Endothelial cell of umbilical vein (primary cell): ENCODE measurements around the gene RNF222. TPM values are rescaled to one million over a fixed set of nuclear protein-coding genes. Genes with fewer than 3 reads are reported as not detected.

Experiments
- BruUV-seq: library from RNA; stranded (reverse); fragments of 400-500 nt; replicated peaks from 2 replicates; lab custom pipeline; 2021; lab: Mats Ljungman, UMichigan
- CTCF ChIA-PET: fragments of 300-600, 350-600 bp; sonication (Branson Sonifier 250); formaldehyde crosslinking; loops from one replicate; lab custom pipeline; 2021; ENCODE audit warnings: antibody characterized with exemption, inconsistent platforms; lab: Charles Lee
- POLR2A ChIA-PET: fragments of 300-600, 350-600 bp; sonication (Branson Sonifier 250); formaldehyde crosslinking; loops from one replicate; lab custom pipeline; 2021; ENCODE audit warnings: antibody characterized with exemption, inconsistent platforms; lab: Charles Lee
- DNase-seq: peaks from one replicate; pipeline ENCODE4 v3.0.0-alpha.2; 2011; ENCODE audit warnings: low read depth, low spot score
- FAIRE-seq: peaks from 2 replicates; lab custom pipeline; 2011; peaks lifted over from hg19 to GRCh38; lab: Jason Lieb, UNC
- H2AFZ ChIP-seq: 2 replicates; pipeline ENCODE4 v1.6.0; 2012; ENCODE audit warnings: low read depth, low read length, control low read depth, inconsistent platforms
- H3K27ac ChIP-seq: 2 replicates; pipeline ENCODE4 v1.5.1; 2011; ENCODE audit warnings: low read depth, mild to moderate bottlenecking, control low read depth, low read length, moderate library complexity; ENCODE audit not compliant: insufficient read depth
- H3K27me3 ChIP-seq, 2 experiments: 2 replicates each; pipeline versions ENCODE4 v1.6.0 to v1.6.1; 2011; ENCODE audit warnings: low read length in 2 of 2, mixed read lengths in 1 of 2; ENCODE audit not compliant: control insufficient read depth in 2 of 2, insufficient read depth in 2 of 2
- H3K36me3 ChIP-seq, 2 experiments: 2 replicates in 1 of 2; 3 replicates in 1 of 2; pipeline ENCODE4 v1.5.1; 2011; ENCODE audit warnings: low read length in 2 of 2, mild to moderate bottlenecking in 1 of 2, moderate library complexity in 1 of 2; ENCODE audit not compliant: control insufficient read depth in 2 of 2, insufficient read depth in 2 of 2; ENCODE audit errors: extremely low read depth in 1 of 2
- H3K4me1 ChIP-seq: 3 replicates; pipeline ENCODE4 v1.5.1; 2011; ENCODE audit warnings: mild to moderate bottlenecking, low read length; ENCODE audit not compliant: control insufficient read depth, insufficient read depth; ENCODE audit errors: extremely low read depth
- H3K4me2 ChIP-seq: 2 replicates; pipeline ENCODE4 v1.6.1; 2011; ENCODE audit warnings: low read length, control low read depth, mixed read lengths; ENCODE audit not compliant: insufficient read depth
- H3K4me3 ChIP-seq, 3 experiments: fragments of 200-600 bp in 1 of 3; sonication (generic), shearing (Covaris generic) in 1 of 3; replicated peaks in 1 of 3; 2 replicates each; pipeline ENCODE4 v1.5.1; 2011 to 2016; ENCODE audit warnings: control low read depth in 3 of 3, low read length in 3 of 3, mild to moderate bottlenecking in 2 of 3, inconsistent platforms in 1 of 3, low read depth in 1 of 3, moderate library complexity in 1 of 3; ENCODE audit not compliant: insufficient read depth in 1 of 3
- H3K79me2 ChIP-seq: 2 replicates; pipeline ENCODE4 v1.6.0; 2012; ENCODE audit warnings: low read length, inconsistent platforms; ENCODE audit not compliant: control insufficient read depth, insufficient read depth
- H3K9ac ChIP-seq: replicated peaks from 2 replicates; pipeline ENCODE3; 2011; ENCODE audit warnings: low read length, control low read depth; ENCODE audit not compliant: insufficient read depth; ENCODE audit errors: extremely low read depth
- H3K9me1 ChIP-seq: replicated peaks from 3 replicates; pipeline ENCODE4 v1.6.0; 2011; ENCODE audit warnings: mild to moderate bottlenecking, low read length; ENCODE audit not compliant: control insufficient read depth, insufficient read depth; ENCODE audit errors: extremely low read depth
- H3K9me3 ChIP-seq: replicated peaks from 2 replicates; pipeline ENCODE4 v1.5.1; 2012; ENCODE audit warnings: low read length, inconsistent platforms; ENCODE audit not compliant: control insufficient read depth, insufficient read depth
- H4K20me1 ChIP-seq: replicated peaks from 2 replicates; pipeline ENCODE3; 2011; ENCODE audit warnings: mild to moderate bottlenecking, low read length; ENCODE audit not compliant: control insufficient read depth, insufficient read depth; ENCODE audit errors: extremely low read depth
- EZH2 ChIP-seq: IDR thresholded peaks from 2 replicates; pipeline ENCODE4 v1.6.1; 2012; ENCODE audit warnings: borderline replicate concordance, low read depth, mild to moderate bottlenecking, moderate library complexity, low read length, inconsistent platforms; ENCODE audit not compliant: severe bottlenecking
- FOS ChIP-seq: IDR thresholded peaks from 2 replicates; pipeline ENCODE4 v1.6.1; 2011; ENCODE audit warnings: mild to moderate bottlenecking, low read length, moderate library complexity, borderline replicate concordance; ENCODE audit not compliant: insufficient read depth
- GATA2 ChIP-seq: IDR thresholded peaks from 2 replicates; pipeline ENCODE4 v1.7.0; 2011; ENCODE audit warnings: low read depth, mild to moderate bottlenecking, moderate library complexity, mixed read lengths, low read length; ENCODE audit not compliant: insufficient read length, insufficient read depth
- JUN ChIP-seq: IDR thresholded peaks from 2 replicates; pipeline ENCODE4 v1.6.1; 2011; ENCODE audit warnings: borderline replicate concordance, low read depth; ENCODE audit not compliant: insufficient read length, insufficient read depth
- MAX ChIP-seq: IDR thresholded peaks from 2 replicates; pipeline ENCODE4 v1.6.1; 2011; ENCODE audit not compliant: insufficient read depth, insufficient read length
- MYC ChIP-seq: IDR thresholded peaks from one replicate; pipeline ENCODE4 v1.6.1; 2011; ENCODE audit warnings: mild to moderate bottlenecking, low read depth, low read length
- POLR2A ChIP-seq: IDR thresholded peaks from 2 replicates; pipeline ENCODE4 v1.6.1; 2012; ENCODE audit warnings: low read depth, mild to moderate bottlenecking, control low read depth, low read length
- POLR2AphosphoS5 ChIP-seq: IDR thresholded peaks from 2 replicates; pipeline ENCODE4 v1.6.1; 2012; ENCODE audit warnings: low read depth, mild to moderate bottlenecking, control low read depth, low read length, moderate library complexity; ENCODE audit not compliant: insufficient read depth
- dilution Hi-C: fragments of 300-500 bp; cut with MboI; formaldehyde crosslinking; loops from one replicate; pipeline ENCODE4 v1.15.0; 2019; ENCODE audit warnings: low sequenced_read_pairs; ENCODE audit not compliant: extremely low pct_ligation_motif_present
- intact Hi-C: fragments of 100-400 bp; cut with micrococcal nuclease; formaldehyde crosslinking; loops from one replicate; pipeline ENCODE4 v1.10.0; 2022
- polyA plus RNA-seq, 4 experiments: library from polyadenylated mRNA; depleted of rRNA in 3 of 4; stranded (reverse) in 3 of 4; unstranded in 1 of 4; fragments of >200 nt; gene quantifications; 2 replicates each; pipeline versions ENCODE4 v1.2.1 to v1.2.3, GENCODE V29; 2011 to 2012; ENCODE audit warnings: missing spikeins in 1 of 4
- total RNA-seq: library from RNA; stranded (reverse); gene quantifications from 2 replicates; pipeline ENCODE4 v1.2.3, GENCODE V29; 2021

RNF222 gene
- total and polyA plus RNA-seq, 2 donors (not counting 3 experiments of a cell fraction or from before 2014, with no cell fraction given) = not detected

- Histone ChIP-seq H3K27ac (no peak overlapping the region), H3K4me2 (no peak overlapping the region)
Observed at GRCh38 chr17:8420041-8420934, 22.7 kb upstream of the RNF222 start.

GRCh38 chr17:8419305-8419704 lies 21.7 kb upstream of the RNF222 start:
- intact Hi-C loops (no loop called here), dilution Hi-C loops (no loop called here)

More at GRCh38 chr17:8420041-8420934, 22.7 kb upstream of the RNF222 start:
- Histone ChIP-seq H3K9me1 (no peaks in the 10 kb centered on the region), H3K36me3 (no peaks in the 10 kb centered on the region), H3K79me2 (no peaks in the 10 kb centered on the region), H3K4me1 (peaks cover 12% of the 10 kb centered on the region), H2AFZ (no peak overlapping the region), H3K27me3 (peaks cover 2 to 6% of the 10 kb centered on the region in 2 experiments), H3K9ac (no peak overlapping the region), H3K4me3 (no peak overlapping the region), H3K9me3 (no peaks in the 10 kb centered on the region), H4K20me1 (no peaks in the 10 kb centered on the region)
- FAIRE-seq (peak; percentile 59), DNase-seq (peak; percentile 98)
- POLR2A ChIA-PET = interaction anchor here (0.8 kb wide), 1 partner anchor 60 kb away, joined by 3 read pairs; no protein-coding TSS in a partner anchor
- CTCF ChIA-PET = interaction anchor here (0.9 to 4.0 kb wide), 10 partner anchors 9 to 366 kb away, joined by 3 to 29 read pairs (median 4); partner anchors contain the start of gene NDEL1
- intact Hi-C loops = no loop called here
- dilution Hi-C loops = no loop called here
- no peak for TF ChIP-seq MYC
- no peak for TF ChIP-seq EZH2
- peak; percentile 43 for TF ChIP-seq POLR2AphosphoS5
- no peak for TF ChIP-seq JUN
- peak; percentile 55 for TF ChIP-seq POLR2A
- no peak for TF ChIP-seq MAX
- peak; percentile 49 for TF ChIP-seq GATA2
- TF ChIP-seq FOS = no peak
- BruUV-seq = no TSS peak

More at GRCh38 chr17:8419305-8419704, 21.7 kb upstream of the RNF222 start:
- H3K36me3 ChIP-seq = no peaks in the 10 kb centered on the region
- H3K4me1 ChIP-seq = peaks cover 12% of the 10 kb centered on the region
- CTCF ChIA-PET = interaction anchor here (1.4 to 4.0 kb wide), 3 partner anchors 9 to 327 kb away, joined by 4 to 29 read pairs (median 11); no protein-coding TSS in a partner anchor
- BruUV-seq = no TSS peak
- no peak overlapping the region for H3K9ac ChIP-seq
- H3K27ac ChIP-seq = no peak overlapping the region
- H2AFZ ChIP-seq = no peak overlapping the region
- H3K79me2 ChIP-seq = no peaks in the 10 kb centered on the region
- no peaks in the 10 kb centered on the region for H3K9me3 ChIP-seq
- FAIRE-seq = no peak
- H3K4me3 ChIP-seq = no peak overlapping the region
- H3K9me1 ChIP-seq = no peaks in the 10 kb centered on the region
- H3K4me2 ChIP-seq = no peak overlapping the region
- DNase-seq = no peak
- POLR2A ChIA-PET = no interaction called here
- no peaks in the 10 kb centered on the region for H4K20me1 ChIP-seq
- H3K27me3 ChIP-seq = peaks cover 2 to 6% of the 10 kb centered on the region in 2 experiments
- TF ChIP-seq FOS (no peak), POLR2AphosphoS5 (no peak), GATA2 (no peak), POLR2A (no peak)
